Measurements from ENCODE around the gene VPS52.
"Not testable (repeated sequence)": the region's sequence is repeated elsewhere in the genome, so short reads cannot be mapped to it uniquely, and the experiment has no call there.

The VPS52 gene

GRCh38 chr6:33271117-33271467, 584 bp downstream of the VPS52 start:
- peak overlapping the region; percentile 51 to 88 (median 79) for H3K4me3 ChIP-seq
- peak overlapping the region; percentile 90 to 99 (median 96) for H3K27ac ChIP-seq

GRCh38 chr6:33264015-33264414, 7.7 kb downstream of the VPS52 start:
- H3K27ac ChIP-seq: no peak overlapping the region
- H3K4me3 ChIP-seq: no peak overlapping the region

GRCh38 chr6:33262490-33262889, 9.2 kb downstream of the VPS52 start:
- H3K4me3 ChIP-seq, H3K27ac ChIP-seq: not testable (repeated sequence)

GRCh38 chr6:33259032-33259431, 12.6 kb downstream of the VPS52 start:
- Histone ChIP-seq H3K4me3 (no peak overlapping the region), H3K27ac (no peak overlapping the region)

GRCh38 chr6:33254591-33254990, 17.1 kb downstream of the VPS52 start:
- no peak overlapping the region for H3K27ac ChIP-seq
- no peak overlapping the region for H3K4me3 ChIP-seq

GRCh38 chr6:33252759-33253158, 18.9 kb downstream of the VPS52 start:
- no peak overlapping the region for H3K4me3 ChIP-seq
- no peak overlapping the region for H3K27ac ChIP-seq

- Histone ChIP-seq H3K27ac (no peak overlapping the region), H3K4me3 (no peak overlapping the region)
Measured at GRCh38 chr6:33251395-33252012, 20.2 kb downstream of the VPS52 start.

DNA sequence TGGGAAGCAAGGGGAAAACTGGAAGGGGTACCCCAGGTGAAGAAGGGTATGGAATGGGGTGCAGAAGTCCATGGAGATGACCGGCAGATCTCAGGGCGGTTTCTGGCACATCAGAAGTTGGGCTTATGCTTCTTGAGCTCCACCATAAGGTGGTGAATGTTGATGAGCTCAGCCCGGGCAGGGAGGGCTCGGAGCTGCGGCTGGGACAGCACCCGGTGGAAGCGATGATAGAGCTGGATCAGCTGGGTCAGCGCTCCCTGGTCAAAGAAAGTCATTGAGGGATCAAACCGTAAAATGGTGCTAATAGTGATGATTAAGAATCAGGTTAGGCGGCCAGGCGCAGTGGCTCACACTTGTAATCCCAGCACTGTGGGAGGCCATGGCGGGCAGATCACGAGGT, 20.9 kb downstream of the VPS52 start:
- Histone ChIP-seq H3K27ac (peak overlapping the region in 16 of 21 experiments; percentile 49 to 99 (median 93)), H3K4me3 (no peak overlapping the region)

DNA sequence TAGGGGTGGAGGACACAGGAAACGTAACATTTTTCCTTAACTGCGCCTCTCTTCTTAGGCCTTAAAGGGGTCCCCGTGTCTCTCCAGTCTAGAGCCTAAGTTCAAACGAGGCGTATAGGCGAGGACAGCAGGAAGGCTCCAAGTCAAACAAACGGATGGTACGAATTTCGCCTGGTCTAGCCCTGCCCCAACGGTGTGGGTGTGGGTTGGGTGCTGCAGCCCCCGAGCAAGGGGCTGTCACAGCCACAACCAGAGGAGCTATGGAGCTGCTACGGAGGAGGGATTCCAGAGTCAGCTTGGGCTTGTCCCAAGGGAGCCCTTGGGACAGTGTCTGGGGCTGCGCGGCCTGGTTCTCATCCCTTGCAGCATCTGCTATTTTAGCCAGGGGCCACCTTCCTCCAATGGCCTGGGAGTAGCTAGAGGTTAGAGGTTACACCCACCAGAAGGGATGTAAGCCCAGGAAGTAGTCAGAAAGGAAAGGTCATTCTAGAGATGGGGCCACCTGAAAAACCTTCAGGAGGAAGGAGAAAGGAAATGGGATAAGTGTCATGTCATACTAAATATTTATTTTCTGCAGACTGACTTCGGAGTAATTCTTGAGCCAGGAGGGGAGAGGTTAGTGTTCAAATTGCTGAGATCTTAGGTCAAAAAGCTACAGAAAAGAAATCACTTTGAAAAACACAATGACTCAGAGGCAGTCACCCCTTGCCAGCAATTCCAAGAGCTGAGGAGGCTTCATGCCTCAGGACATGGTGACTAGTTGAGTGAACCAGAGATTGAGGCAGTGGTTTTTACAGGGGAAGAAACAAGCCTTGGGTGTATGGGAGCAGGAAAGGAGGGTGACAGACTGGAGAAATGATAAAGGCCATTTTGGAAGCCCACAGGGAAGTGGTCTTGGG, 21.7 kb downstream of the VPS52 start:
- Histone ChIP-seq H3K4me3 (peak overlapping the region; percentile 36 to 59 (median 48)), H3K27ac (peak overlapping the region; percentile 76 to 99 (median 92))

- peak overlapping the region; percentile 36 to 59 (median 48) for H3K4me3 ChIP-seq
- H3K27ac ChIP-seq: peak overlapping the region; percentile 76 to 99 (median 92)
Measured at GRCh38 chr6:33248932-33249731, 22.5 kb downstream of the VPS52 start.

DNA sequence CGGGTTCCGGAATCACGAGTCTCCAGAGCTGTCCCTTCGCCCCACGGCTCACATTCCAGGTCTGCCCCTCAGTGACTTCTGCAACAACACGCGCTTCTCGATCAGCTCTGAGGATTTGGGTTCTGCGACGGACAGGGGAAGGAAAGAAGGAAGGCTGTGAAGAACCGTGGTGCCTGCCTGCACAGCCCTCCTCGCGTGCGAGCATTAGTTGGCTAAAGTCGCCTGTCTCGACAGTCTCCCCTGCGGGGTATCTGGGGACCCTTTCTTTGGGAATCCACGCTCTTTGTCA, 23.1 kb downstream of the VPS52 start:
- Histone ChIP-seq H3K27ac (peak overlapping the region; percentile 75 to 99 (median 90)), H3K4me3 (peak overlapping the region; percentile 34 to 59 (median 48))

DNA sequence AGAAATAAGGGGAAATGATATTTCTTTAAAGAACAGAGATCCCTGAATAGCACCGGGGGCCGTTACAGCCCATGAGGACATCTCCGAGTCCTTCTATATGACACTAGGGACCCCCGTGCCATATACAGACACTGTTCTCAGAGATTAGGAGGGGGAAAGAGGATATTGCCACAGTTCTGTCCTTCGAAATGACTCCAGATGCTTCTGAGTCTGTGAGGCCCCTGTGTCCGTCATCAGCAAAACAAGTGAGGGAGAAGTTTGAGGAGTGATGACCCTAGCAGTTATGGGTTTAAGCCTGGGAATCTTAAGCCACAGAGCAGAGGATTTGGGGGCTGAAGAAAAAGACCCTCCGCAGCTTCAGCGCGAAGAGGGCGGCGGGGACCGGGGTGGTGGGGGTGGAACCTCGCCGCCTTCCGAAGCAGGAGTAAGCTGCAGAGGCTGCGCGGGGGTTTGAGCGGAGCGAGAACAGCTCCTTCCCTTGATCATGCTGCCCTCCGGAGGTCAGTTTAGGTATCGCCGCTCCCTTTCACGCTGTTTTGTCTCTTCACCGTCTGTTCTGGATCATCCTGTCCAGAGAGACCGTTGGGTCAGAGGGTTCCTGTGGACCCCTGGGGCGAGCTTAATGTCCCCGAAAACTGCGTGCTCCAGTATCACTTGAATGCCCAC, 23.6 kb downstream of the VPS52 start:
- H3K27ac ChIP-seq: peak overlapping the region in 20 of 21 experiments; percentile 75 to 99 (median 90)
- H3K4me3 ChIP-seq: peak overlapping the region; percentile 34 to 59 (median 48)

- Histone ChIP-seq H3K4me3 (no peak overlapping the region), H3K27ac (no peak overlapping the region)
Measured at GRCh38 chr6:33243476-33243875, 28.2 kb downstream of the VPS52 start.

DNA sequence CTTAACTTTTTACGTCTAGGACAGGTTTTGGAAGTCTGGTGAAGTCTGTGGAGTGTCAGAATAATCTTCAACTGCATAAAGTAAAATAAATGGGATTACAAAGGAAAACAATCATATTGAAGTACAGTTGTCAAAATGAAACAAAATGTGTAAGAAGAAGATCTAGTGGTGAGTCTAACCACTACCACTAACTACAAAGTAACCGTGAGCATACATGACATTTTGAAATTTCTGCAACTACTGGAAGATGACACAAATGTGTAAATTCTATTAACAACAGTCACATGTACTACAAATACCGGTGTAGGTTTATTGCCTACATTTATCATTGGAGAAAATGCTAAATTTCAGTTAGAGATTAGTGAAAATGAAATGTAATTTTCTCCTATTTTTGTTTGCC, 29.7 kb downstream of the VPS52 start:
- Histone ChIP-seq H3K27ac (no peak overlapping the region), H3K4me3 (no peak overlapping the region)

DNA sequence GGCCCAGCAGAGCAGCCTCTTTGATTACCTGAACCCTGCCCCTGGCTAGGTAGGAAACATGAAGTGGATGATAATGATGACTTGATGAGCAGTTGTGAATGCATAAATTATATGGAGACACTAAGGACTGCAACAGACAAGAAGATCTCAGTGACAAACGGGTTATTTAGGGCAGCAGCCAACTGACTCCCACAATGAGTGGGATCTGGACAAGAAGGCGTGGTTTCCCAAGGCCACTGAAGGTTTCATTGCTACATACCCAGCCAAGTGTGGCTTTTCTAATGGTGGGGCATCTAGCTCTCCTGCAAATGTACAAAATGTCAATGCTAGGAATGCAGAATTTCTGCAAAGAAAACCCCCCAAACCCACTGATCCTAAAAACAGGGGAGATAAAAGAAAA, 33.9 kb downstream of the VPS52 start:
- Histone ChIP-seq H3K27ac (no peak overlapping the region), H3K4me3 (no peak overlapping the region)

- Histone ChIP-seq H3K4me3 (no peak overlapping the region), H3K27ac (no peak overlapping the region)
Measured at GRCh38 chr6:33236852-33237251, 34.8 kb downstream of the VPS52 start.

GRCh38 chr6:33236328-33236727, 35.3 kb downstream of the VPS52 start:
- no peak overlapping the region for H3K27ac ChIP-seq
- H3K4me3 ChIP-seq: no peak overlapping the region

DNA sequence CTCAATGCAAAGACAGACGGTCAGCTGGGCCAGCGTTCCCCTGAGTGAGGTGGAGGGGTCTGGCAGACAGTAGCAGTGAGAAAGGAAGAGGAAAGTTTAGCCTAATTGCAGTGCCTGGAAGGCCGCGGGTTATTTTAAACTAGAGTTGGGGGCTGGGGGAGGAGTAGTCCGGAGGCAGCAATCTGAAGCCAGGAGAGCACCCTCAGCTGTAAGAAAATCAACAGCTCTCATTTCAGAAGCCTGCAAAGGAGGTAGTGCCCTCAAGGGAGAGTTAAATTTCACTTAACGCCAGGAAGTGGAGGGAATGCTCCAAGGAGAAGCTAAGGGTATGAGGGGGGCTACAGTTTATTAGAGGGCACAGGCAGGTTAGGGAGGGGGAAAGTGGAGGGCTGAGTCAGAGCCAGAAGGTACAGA, 36.4 kb downstream of the VPS52 start:
- Histone ChIP-seq H3K27ac (no peak overlapping the region), H3K4me3 (no peak overlapping the region)

DNA sequence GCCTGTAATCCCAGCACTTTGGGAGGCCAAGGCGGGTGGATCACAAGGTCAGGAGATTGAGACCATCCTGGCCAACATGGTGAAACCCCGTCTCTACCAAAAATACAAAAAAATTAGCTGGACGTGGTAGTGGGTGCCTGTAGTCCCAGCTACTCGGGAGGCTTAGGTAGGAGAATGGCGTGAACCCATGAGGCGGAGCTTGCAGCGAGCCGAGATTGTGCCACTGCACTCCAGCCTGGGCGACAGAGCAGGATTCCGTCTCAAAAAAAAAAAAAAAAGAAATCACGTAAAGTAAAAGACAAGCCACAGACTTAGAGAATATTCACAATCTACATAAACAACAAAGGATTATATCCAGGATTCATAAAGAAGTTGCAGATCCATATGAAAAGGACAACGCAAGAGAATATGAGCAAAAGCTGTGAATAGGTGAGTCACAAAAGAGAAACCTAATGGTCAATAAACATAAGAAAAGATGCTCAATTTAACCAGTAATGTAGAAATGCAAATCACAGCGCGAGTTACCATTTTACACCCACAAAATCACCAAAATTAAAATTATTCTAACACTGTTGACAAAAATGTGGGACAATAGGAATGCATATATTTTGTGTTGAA, 45.1 kb downstream of the VPS52 start:
- H3K27ac ChIP-seq, H3K4me3 ChIP-seq: not testable (repeated sequence)

GRCh38 chr6:33217681-33218080, 54.0 kb downstream of the VPS52 start:
- H3K4me3 ChIP-seq: no peak overlapping the region
- no peak overlapping the region for H3K27ac ChIP-seq
